Cardiac muscle cell (in vitro differentiated cells and primary cell): ENCODE results near the gene MYH13. TPM values are rescaled to one million over a fixed set of nuclear protein-coding genes. Genes with fewer than 3 reads are reported as not detected.

ENCODE experiments used
- DNase-seq, 2 donors: peaks; one replicate each; pipeline versions ENCODE4 v3.0.0 to v3.0.0-alpha.2; 2010 to 2017; ENCODE audit warnings: low read depth in 1 of 2, low spot score in 1 of 2
- H3K27ac ChIP-seq: fragments of 200-600 bp; sonication (generic); 2 replicates; pipeline ENCODE4 v1.5.1; 2016
- H3K27me3 ChIP-seq: fragments of 200-600 bp; sonication (generic); 2 replicates; pipeline ENCODE4 v1.6.0; 2016; ENCODE audit warnings: control low read depth
- H3K36me3 ChIP-seq: fragments of 200-600 bp; sonication (generic); 2 replicates; pipeline ENCODE4 v1.5.1; 2016; ENCODE audit warnings: control low read depth
- H3K4me1 ChIP-seq: fragments of 200-600 bp; sonication (generic); 2 replicates; pipeline ENCODE4 v1.8.1; 2017; ENCODE audit warnings: low read depth, mild to moderate bottlenecking, mixed run types
- H3K4me3 ChIP-seq: fragments of 200-600 bp; sonication (generic); 2 replicates; pipeline ENCODE4 v1.5.1; 2016; ENCODE audit warnings: mild to moderate bottlenecking
- H3K9me3 ChIP-seq: fragments of 200-600 bp; sonication (generic); 2 replicates; pipeline ENCODE4 v1.5.1; 2017; ENCODE audit warnings: low read depth, mild to moderate bottlenecking, control low read depth
- polyA plus RNA-seq: library from polyadenylated mRNA; unstranded; fragments of >200 nt; fragmentation: Nextera tagmentation; extraction: Ambion mirVana; gene quantifications from 2 replicates; pipeline ENCODE4 v1.2.1, GENCODE V29; 2016
- total RNA-seq: library from RNA; depleted of rRNA; stranded (reverse); fragments of >200 nt; gene quantifications from 2 replicates; pipeline ENCODE4 v1.2.3, GENCODE V29; 2016
- TF ChIP-seq, protein P1 (sequence below): IDR thresholded peaks from 2 replicates; pipeline ENCODE4 v1.5.1; 2012; ENCODE audit warnings: low read depth, mild to moderate bottlenecking, low read length

The MYH13 gene
- total and polyA plus RNA-seq, 2 experiments from 2014 or later, result 0.09 TPM; not detected in 1

GRCh38 chr17:10323812-10324610 lies 48.8 kb downstream of the MYH13 start:
- Histone ChIP-seq H3K4me1 (no peaks in the 10 kb centered on the region), H3K27me3 (peaks cover 3% of the 10 kb centered on the region), H3K9me3 (no peaks in the 10 kb centered on the region), H3K36me3 (no peaks in the 10 kb centered on the region), H3K4me3 (no peak overlapping the region), H3K27ac (no peak overlapping the region)
- TF ChIP-seq, protein P1, sequence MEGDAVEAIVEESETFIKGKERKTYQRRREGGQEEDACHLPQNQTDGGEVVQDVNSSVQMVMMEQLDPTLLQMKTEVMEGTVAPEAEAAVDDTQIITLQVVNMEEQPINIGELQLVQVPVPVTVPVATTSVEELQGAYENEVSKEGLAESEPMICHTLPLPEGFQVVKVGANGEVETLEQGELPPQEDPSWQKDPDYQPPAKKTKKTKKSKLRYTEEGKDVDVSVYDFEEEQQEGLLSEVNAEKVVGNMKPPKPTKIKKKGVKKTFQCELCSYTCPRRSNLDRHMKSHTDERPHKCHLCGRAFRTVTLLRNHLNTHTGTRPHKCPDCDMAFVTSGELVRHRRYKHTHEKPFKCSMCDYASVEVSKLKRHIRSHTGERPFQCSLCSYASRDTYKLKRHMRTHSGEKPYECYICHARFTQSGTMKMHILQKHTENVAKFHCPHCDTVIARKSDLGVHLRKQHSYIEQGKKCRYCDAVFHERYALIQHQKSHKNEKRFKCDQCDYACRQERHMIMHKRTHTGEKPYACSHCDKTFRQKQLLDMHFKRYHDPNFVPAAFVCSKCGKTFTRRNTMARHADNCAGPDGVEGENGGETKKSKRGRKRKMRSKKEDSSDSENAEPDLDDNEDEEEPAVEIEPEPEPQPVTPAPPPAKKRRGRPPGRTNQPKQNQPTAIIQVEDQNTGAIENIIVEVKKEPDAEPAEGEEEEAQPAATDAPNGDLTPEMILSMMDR, result no peak
- no peak for DNase-seq

GRCh38 chr17:10318535-10318934 lies 54.3 kb downstream of the MYH13 start:
- TF ChIP-seq, protein P1, result no peak
- Histone ChIP-seq H3K36me3 (no peaks in the 10 kb centered on the region), H3K27me3 (peaks cover 3% of the 10 kb centered on the region), H3K27ac (no peak overlapping the region), H3K4me3 (no peak overlapping the region), H3K4me1 (no peaks in the 10 kb centered on the region), H3K9me3 (no peaks in the 10 kb centered on the region)
- no peak for DNase-seq

DNA sequence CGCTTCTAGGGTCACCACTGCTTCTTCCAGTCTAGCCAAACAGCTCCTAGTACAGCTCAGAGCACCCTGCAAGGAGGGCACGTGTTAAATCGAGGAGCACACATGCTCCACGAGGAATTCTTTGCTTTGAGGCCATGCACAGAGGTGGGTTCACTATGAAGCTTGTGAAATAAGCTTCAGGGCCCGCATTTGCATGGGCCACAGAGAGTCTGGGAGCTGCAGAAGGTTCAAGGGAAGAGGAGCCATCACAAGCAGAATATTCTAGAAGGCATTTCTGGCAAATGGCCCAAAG lies 55.3 kb downstream of the MYH13 start:
- Histone ChIP-seq H3K9me3 (no peaks in the 10 kb centered on the region), H3K36me3 (no peaks in the 10 kb centered on the region), H3K27ac (no peak overlapping the region), H3K4me3 (no peak overlapping the region), H3K27me3 (peaks cover 3% of the 10 kb centered on the region), H3K4me1 (no peaks in the 10 kb centered on the region)
- TF ChIP-seq, protein P1, result no peak
- no peak for DNase-seq

DNA sequence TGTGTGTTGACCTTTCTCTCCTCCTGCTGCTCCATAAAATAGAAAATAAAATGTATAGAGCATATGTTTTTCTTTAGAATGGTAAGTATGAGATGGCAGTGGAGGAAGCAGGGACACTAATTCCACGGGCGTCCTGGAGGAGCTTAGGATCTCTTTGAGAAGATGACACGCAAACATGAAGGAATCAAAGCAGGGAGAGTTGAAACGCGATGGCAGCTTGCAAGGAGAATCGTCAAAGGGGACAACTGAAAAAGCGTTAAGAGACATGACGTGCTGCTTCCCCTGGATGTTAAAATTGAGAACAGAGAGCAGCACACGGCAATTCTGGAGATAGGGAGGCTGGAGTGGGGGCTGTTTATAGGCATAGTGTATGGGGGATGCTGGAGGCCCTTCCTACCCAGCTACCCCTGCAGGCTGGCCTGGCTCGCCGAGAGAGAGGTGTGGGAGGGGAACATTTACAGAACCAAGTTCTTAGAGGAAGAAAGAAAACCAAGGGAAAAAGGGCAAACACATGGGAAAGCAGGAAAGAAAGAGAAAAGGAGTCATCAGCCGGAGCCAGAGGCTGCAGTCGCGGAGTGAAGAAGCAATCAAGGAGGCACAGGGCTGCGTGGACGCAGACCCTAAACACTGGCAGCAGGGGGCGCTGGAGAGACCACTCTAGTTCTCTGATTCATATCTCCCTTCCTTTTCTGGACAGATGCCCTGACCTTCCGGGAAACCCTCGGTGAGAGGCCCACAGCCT lies 55.8 kb downstream of the MYH13 start:
- TF ChIP-seq, protein P1, result peak; percentile 71
- Histone ChIP-seq H3K27me3 (peaks cover 3% of the 10 kb centered on the region), H3K4me3 (no peak overlapping the region), H3K27ac (no peak overlapping the region), H3K4me1 (no peaks in the 10 kb centered on the region), H3K36me3 (no peaks in the 10 kb centered on the region), H3K9me3 (no peaks in the 10 kb centered on the region)
- peak; percentile 64 to 78 for DNase-seq

DNA sequence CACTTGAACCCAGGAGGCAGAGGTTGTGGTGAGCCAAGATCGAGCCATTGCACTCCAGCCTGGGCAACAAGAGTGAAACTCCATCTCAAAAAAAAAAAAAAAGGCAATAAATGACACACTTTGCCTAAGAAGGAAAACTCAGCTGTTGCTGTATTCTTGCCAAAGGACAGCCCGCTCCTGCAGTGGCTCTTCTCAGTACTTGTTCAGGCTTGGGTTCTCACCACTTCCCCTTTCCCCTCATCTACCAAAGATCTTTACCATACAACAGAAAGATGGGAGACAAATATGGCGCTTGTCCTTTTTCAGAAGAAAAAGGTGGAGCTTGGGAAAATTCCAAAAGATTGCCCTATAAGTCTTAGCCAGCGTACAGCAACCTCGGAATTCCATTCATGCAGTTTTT lies 58.5 kb downstream of the MYH13 start:
- H3K4me3 ChIP-seq, result no peak overlapping the region
- no peaks in the 10 kb centered on the region for H3K27me3 ChIP-seq
- no peaks in the 10 kb centered on the region for H3K4me1 ChIP-seq
- H3K27ac ChIP-seq, result no peak overlapping the region
- TF ChIP-seq, protein P1, result no peak
- no peaks in the 10 kb centered on the region for H3K36me3 ChIP-seq
- no peaks in the 10 kb centered on the region for H3K9me3 ChIP-seq
- DNase-seq, result no peak
